Caco-2 (cell line): ENCODE results near the gene MTPN. TPM values are rescaled to one million over a fixed set of nuclear protein-coding genes. Genes with fewer than 3 reads are reported as not detected.

Experiments
- BruUV-seq: library from RNA; stranded (reverse); fragments of 400-500 nt; replicated peaks from 2 replicates; lab custom pipeline; 2021; lab: Mats Ljungman, UMichigan
- CTCF ChIA-PET: fragments of 300-600 bp; sonication (Branson Sonifier 250); formaldehyde crosslinking; loops from one replicate; lab custom pipeline; 2022; ENCODE audit warnings: antibody characterized with exemption; lab: Charles Lee
- POLR2A ChIA-PET: fragments of 300-600 bp; sonication (Branson Sonifier 250); formaldehyde crosslinking; loops from one replicate; lab custom pipeline; 2022; ENCODE audit warnings: antibody characterized with exemption; lab: Charles Lee
- DNase-seq, 2 experiments: peaks; one replicate each; pipeline versions ENCODE4 v3.0.0 to v3.0.0-alpha.2; 2020 to 2022
- H3K27me3 ChIP-seq: replicated peaks from 2 replicates; pipeline ENCODE4 v1.6.0; 2011; ENCODE audit warnings: low read length; ENCODE audit not compliant: control insufficient read depth, insufficient read depth
- H3K36me3 ChIP-seq: 2 replicates; pipeline ENCODE4 v1.5.1; 2011; ENCODE audit warnings: low read length; ENCODE audit not compliant: control insufficient read depth, insufficient read depth
- H3K4me1 ChIP-seq: fragments of 250-450 bp; sonication (Bioruptor Pico); 2 replicates; pipeline ENCODE4 v1.5.1; 2020; ENCODE audit warnings: mild to moderate bottlenecking
- H3K4me3 ChIP-seq: 2 replicates; pipeline ENCODE4 v1.5.1; 2011; ENCODE audit warnings: low read depth, mild to moderate bottlenecking, control low read depth, low read length
- H3K9me3 ChIP-seq: fragments of 250-450 bp; sonication (Bioruptor Pico); 2 replicates; pipeline ENCODE4 v1.5.1; 2020; ENCODE audit warnings: mild to moderate bottlenecking, moderate library complexity
- H3K27ac Mint-ChIP-seq: one replicate; pipeline ENCODE4 v1.8.0; 2022; ENCODE audit warnings: mixed read lengths; ENCODE audit not compliant: unreplicated experiment
- H3K27me3 Mint-ChIP-seq: one replicate; pipeline ENCODE4 v1.8.0; 2022; ENCODE audit warnings: mixed read lengths; ENCODE audit not compliant: insufficient read depth, unreplicated experiment
- H3K36me3 Mint-ChIP-seq: one replicate; pipeline ENCODE4 v1.8.0; 2022; ENCODE audit warnings: mild to moderate bottlenecking, mixed read lengths; ENCODE audit not compliant: insufficient read depth, unreplicated experiment
- H3K4me1 Mint-ChIP-seq: one replicate; pipeline ENCODE4 v1.8.0; 2022; ENCODE audit warnings: low read depth, mixed read lengths; ENCODE audit not compliant: unreplicated experiment
- H3K4me3 Mint-ChIP-seq: one replicate; pipeline ENCODE4 v1.8.0; 2022; ENCODE audit warnings: mild to moderate bottlenecking, moderate library complexity, mixed read lengths; ENCODE audit not compliant: unreplicated experiment
- H3K9me3 Mint-ChIP-seq: one replicate; pipeline ENCODE4 v1.8.0; 2022; ENCODE audit warnings: mixed read lengths; ENCODE audit not compliant: unreplicated experiment
- intact Hi-C: fragments of 100-400 bp; cut with micrococcal nuclease; formaldehyde crosslinking; loops from one replicate; pipeline ENCODE4 v1.10.0; 2022; ENCODE audit not compliant: unreplicated experiment
- total RNA-seq: library from RNA; stranded (reverse); gene quantifications from 2 replicates; pipeline ENCODE4 v1.2.3, GENCODE V29; 2022
- TF ChIP-seq, protein P1 (sequence below), 2 experiments: fragments of 200-600 bp in 1 of 2; IDR thresholded peaks; 1 replicate in 1 of 2; 2 replicates in 1 of 2; pipeline versions ENCODE4 v1.5.1 to v1.8.0; 2011 to 2022; ENCODE audit warnings: antibody characterized with exemption in 1 of 2, control low read depth in 1 of 2, inconsistent platforms in 1 of 2, low read depth in 1 of 2, low read length in 1 of 2, mild to moderate bottlenecking in 1 of 2, moderate library complexity in 1 of 2; ENCODE audit not compliant: insufficient read depth in 1 of 2, severe bottlenecking in 1 of 2, unreplicated experiment in 1 of 2

Gene MTPN
- total RNA-seq, 1 experiment from 2014 or later = 138 TPM

DNA sequence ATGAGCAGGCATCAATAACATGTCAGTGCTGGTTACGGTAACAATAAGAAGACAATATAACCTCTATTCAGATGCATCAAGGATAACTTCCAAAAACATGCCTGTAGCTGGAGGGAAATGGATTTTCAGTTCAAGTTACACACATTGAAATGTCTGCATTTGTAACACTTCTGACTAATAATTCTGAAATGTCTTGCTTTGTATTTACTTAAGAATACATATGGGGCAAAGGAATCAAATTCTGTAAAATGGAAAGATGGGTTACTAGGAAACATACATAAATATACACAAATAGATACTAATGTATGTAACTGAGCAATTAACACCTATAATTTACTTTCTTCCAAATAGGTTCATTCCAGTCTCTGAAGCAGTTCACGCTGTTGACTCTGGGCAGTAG is 18.6 kb upstream of the MTPN start:
- TF ChIP-seq, protein P1, sequence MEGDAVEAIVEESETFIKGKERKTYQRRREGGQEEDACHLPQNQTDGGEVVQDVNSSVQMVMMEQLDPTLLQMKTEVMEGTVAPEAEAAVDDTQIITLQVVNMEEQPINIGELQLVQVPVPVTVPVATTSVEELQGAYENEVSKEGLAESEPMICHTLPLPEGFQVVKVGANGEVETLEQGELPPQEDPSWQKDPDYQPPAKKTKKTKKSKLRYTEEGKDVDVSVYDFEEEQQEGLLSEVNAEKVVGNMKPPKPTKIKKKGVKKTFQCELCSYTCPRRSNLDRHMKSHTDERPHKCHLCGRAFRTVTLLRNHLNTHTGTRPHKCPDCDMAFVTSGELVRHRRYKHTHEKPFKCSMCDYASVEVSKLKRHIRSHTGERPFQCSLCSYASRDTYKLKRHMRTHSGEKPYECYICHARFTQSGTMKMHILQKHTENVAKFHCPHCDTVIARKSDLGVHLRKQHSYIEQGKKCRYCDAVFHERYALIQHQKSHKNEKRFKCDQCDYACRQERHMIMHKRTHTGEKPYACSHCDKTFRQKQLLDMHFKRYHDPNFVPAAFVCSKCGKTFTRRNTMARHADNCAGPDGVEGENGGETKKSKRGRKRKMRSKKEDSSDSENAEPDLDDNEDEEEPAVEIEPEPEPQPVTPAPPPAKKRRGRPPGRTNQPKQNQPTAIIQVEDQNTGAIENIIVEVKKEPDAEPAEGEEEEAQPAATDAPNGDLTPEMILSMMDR (IDR thresholded peaks at IDR 0.05; ENCODE audit: insufficient read depth in 1 of 2, low read depth in 1 of 2, low read length in 1 of 2, severe bottlenecking in 1 of 2, unreplicated experiment in 1 of 2) = no peak
- Mint-ChIP-seq H3K9me3 (no peaks in the 10 kb centered on the region), H3K27me3 (no peaks in the 10 kb centered on the region), H3K4me1 (peaks cover 8% of the 10 kb centered on the region), H3K4me3 (no peak overlapping the region), H3K27ac (no peak overlapping the region), H3K36me3 (no peaks in the 10 kb centered on the region)
- POLR2A ChIA-PET = interaction anchor here (0.7 kb wide), 1 partner anchor 223 kb away, joined by 3 read pairs; no protein-coding TSS in a partner anchor
- CTCF ChIA-PET = no interaction called here
- intact Hi-C loops = no loop called here
- no peak for DNase-seq
- Histone ChIP-seq H3K4me1 (peaks cover 9% of the 10 kb centered on the region), H3K9me3 (no peaks in the 10 kb centered on the region), H3K27me3 (no peaks in the 10 kb centered on the region; the same call in 1 of the 2 replicates), H3K4me3 (no peak overlapping the region), H3K36me3 (no peaks in the 10 kb centered on the region)
- BruUV-seq = no TSS peak

- BruUV-seq = no TSS peak
These were observed 17.5 kb upstream of the MTPN start for GRCh38 chr7:135994466-135995205.

GRCh38 chr7:135993950-135994349 is 16.8 kb upstream of the MTPN start:
- TF ChIP-seq, protein P1 (IDR thresholded peaks at IDR 0.05; ENCODE audit: insufficient read depth in 1 of 2, low read depth in 1 of 2, low read length in 1 of 2, severe bottlenecking in 1 of 2, unreplicated experiment in 1 of 2) = no peak
- DNase-seq = no peak
- Histone ChIP-seq H3K9me3 (no peaks in the 10 kb centered on the region), H3K4me3 (no peak overlapping the region), H3K36me3 (no peaks in the 10 kb centered on the region), H3K4me1 (no peaks in the 10 kb centered on the region), H3K27me3 (no peaks in the 10 kb centered on the region; the same call in 1 of the 2 replicates)
- Mint-ChIP-seq H3K27ac (no peak overlapping the region), H3K27me3 (no peaks in the 10 kb centered on the region), H3K9me3 (no peaks in the 10 kb centered on the region), H3K4me1 (no peaks in the 10 kb centered on the region), H3K4me3 (no peak overlapping the region), H3K36me3 (no peaks in the 10 kb centered on the region)
- ChIA-PET CTCF (no interaction called here), POLR2A (no interaction called here)
- intact Hi-C loops = no loop called here
- no TSS peak for BruUV-seq

More at GRCh38 chr7:135994466-135995205, 17.5 kb upstream of the MTPN start:
- no peaks in the 10 kb centered on the region for H3K9me3 Mint-ChIP-seq
- Histone ChIP-seq H3K9me3 (no peaks in the 10 kb centered on the region), H3K4me3 (no peak overlapping the region), H3K4me1 (no peaks in the 10 kb centered on the region), H3K27me3 (no peaks in the 10 kb centered on the region; the same call in 1 of the 2 replicates), H3K36me3 (no peaks in the 10 kb centered on the region)
- DNase-seq = no peak
- H3K27me3 Mint-ChIP-seq = no peaks in the 10 kb centered on the region
- no peaks in the 10 kb centered on the region for H3K4me1 Mint-ChIP-seq
- no peak overlapping the region for H3K27ac Mint-ChIP-seq
- no peak overlapping the region for H3K4me3 Mint-ChIP-seq
- ChIA-PET POLR2A (interaction anchor here (0.7 kb wide), 1 partner anchor 222 kb away, joined by 3 read pairs; no protein-coding TSS in a partner anchor), CTCF (no interaction called here)
- intact Hi-C loops = no loop called here
- TF ChIP-seq, protein P1 (IDR thresholded peaks at IDR 0.05; ENCODE audit: insufficient read depth in 1 of 2, low read depth in 1 of 2, low read length in 1 of 2, severe bottlenecking in 1 of 2, unreplicated experiment in 1 of 2) = no peak
- no peaks in the 10 kb centered on the region for H3K36me3 Mint-ChIP-seq
